GM18861 (cell line): Measurements from ENCODE around the gene RAD54L2.
"Not testable (repeated sequence)": the region's sequence is repeated elsewhere in the genome, so short reads cannot be mapped to it uniquely, and the experiment has no call there.

Experiments
- ATAC-seq: cut with Tn5 transposase; IDR thresholded peaks from one replicate; pipeline ENCODE4 v1.9.1; 2021; ENCODE audit not compliant: unreplicated experiment

The RAD54L2 gene

GRCh38 chr3:51542596-51542995 is 4.1 kb downstream of the RAD54L2 start:
- not testable (repeated sequence) for ATAC-seq

DNA sequence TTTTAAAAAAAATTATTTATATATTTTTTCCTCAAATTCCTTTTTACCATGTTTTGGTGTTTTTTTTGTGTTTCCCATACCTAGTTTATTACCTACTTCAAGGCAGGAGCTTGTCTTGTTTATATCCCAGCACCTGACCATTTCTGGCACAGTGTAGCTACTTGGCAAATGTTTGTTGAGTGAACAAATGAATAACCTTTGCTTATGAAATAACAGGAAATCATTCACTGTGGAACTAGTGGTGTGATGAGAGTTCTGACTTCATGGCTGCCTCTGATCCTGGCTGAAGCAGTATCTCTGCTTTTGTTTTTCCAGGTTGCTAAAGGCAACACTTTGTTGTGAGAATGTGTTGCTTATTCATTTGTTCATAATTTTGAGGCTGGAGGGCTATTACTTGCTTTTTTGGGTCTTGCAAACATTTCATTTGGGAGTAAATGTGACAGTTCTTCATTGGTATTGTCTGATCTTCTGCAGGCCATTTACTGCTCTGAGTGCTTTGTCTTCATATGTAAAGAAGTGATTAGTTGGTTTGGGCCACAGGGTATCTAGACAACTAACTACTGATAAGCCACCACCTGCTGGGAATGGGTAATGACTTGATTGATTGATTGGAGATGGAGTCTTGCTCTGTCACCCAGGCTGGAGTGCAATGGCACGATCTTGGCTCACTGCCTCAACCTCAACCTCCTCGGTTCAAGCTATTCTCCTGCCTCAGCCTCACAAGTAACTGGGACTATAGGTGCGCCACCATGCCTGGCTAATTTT is 5.7 kb downstream of the RAD54L2 start:
- ATAC-seq, result no peak

DNA sequence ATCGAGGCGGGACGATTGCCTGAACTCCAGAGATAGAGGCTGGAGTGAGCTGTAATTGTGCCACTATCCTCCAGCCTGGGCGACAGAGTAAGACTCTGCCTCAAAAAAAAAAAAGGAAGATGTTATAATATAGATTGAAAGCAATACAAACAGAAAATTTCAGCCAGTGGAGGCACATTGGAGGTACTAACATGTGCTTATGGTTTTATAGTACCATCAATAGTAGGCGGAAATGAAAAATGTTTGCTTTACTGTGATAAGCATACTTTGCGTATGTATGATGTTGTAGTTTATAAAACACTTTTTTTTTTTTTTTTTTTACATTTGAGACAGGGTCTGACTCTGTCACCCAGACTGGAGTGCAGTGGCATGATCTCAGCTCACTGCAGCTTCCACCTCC is 8.8 kb downstream of the RAD54L2 start:
- no peak for ATAC-seq

GRCh38 chr3:51549311-51549710 is 10.8 kb downstream of the RAD54L2 start:
- no peak for ATAC-seq

GRCh38 chr3:51550080-51550819 is 11.7 kb downstream of the RAD54L2 start:
- no peak for ATAC-seq

- ATAC-seq, result no peak
These were observed 19.5 kb downstream of the RAD54L2 start for GRCh38 chr3:51557993-51558392.

DNA sequence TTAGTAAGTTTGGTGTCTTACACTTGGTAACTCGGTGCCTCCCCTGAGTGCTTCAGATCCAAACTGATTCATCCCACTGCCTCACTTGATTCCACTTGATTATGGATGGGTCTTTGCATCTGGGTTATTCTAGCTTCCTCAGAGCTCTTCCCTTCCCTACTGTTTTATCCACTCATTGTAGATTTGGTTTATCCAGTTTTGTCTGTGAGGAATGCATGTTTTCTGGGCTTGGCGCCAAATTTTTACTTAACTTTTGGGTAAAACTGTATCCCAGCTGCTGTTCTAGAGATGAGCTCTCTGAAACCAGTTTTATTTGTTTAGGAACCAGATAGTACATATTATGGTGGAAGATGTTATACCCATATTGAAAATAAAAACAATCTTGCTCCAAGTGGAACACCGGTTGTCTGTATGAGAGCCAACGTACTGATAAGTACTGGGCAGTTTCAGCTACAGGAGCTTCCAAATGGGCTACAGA is 20.9 kb downstream of the RAD54L2 start:
- ATAC-seq, result no peak

DNA sequence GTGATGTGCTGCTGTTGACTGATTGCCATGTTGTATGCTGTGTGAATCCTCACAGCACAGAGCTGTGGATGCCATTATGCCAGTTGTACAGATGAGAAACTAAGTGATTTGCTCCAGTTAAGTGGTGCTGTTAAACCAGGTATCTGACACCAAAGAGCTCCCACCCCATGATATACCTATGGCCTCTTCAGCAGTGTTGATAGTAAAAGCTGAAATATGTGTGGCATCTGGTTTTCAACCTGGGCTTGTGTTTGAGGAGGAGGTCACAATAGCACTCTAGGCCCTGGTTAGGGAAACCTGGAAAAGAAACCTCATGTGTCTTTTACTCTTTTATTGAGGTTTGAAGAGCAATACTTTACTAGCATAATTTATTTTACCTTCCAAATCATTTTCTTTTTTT is 21.4 kb downstream of the RAD54L2 start:
- no peak for ATAC-seq

DNA sequence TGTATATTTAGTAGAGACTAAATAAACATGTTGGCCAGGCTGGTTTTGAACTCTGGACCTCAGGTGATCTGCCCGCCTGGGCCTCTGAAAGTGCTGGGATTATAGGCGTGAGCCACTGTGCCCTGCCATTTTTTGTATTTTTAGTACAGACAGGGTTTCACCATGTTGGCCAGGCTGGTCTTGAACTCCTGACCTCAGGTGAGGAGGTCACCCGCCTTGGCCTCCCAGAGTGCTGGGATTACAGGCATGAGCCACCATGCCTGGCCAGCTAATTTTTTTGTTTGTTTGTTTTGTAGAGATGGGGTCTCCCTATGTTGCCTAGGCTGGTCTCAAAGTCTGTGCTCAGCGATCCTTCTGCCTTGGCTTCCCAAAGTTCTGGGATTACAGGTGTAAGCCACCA is 23.9 kb downstream of the RAD54L2 start:
- ATAC-seq, result not testable (repeated sequence)

DNA sequence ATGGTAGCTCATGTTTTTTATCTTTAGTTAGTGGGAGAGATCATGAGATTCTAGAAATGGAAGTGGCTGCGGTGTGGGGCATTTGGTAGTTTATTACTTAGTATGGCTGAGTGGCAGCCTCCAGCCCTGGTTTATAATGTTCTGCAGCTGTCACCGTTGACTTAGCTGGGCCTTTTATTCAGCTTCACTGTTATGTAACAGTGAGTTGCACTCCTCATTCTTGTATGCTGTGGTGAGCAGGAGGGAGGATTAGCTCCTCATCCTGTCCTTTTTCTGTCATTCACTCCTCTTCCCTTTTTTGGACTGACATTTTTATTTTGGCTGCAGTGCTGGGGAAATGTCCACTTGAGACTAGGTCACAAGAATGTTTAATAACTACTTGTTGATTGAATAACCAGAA is 29.5 kb downstream of the RAD54L2 start:
- ATAC-seq, result no peak

DNA sequence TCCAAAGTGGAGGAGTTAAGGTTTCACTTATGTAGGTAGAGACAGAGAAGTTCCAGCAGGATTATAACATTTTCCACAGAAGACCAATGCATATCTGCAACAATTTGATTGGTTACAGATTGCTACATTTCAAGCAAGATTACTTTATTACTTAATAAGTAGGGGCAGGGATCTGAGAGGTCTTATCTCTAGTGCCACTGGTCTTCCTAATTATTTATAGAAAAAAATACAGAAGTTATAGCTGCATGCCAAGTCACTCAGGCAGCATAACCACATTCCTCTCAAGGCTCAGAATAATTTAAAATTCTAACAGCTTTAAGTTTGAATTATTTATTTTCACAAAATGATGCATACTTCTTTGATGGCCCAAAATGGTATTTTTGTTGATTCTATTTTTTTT is 30.5 kb downstream of the RAD54L2 start:
- no peak for ATAC-seq

- ATAC-seq, result no peak
These were observed 39.7 kb downstream of the RAD54L2 start for GRCh38 chr3:51578238-51578637.

DNA sequence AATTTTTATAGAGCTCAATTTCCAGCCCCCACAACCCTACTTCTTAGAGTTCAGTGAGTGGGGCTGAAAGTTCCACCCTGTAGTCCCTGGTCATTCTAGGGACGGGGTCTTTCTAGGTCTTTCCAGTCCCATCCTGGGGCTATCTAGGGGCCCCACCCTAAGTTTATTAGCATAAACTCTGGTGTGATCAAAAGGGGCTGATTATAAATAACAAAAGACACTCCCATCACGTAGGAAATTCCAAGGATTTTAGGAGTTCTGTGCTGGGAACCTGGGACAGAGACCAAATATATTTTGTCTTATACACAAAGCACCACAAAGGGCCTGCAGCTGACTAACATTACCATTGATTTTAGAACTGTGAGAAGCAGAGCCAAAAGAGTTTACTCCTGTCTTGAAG is 41.9 kb downstream of the RAD54L2 start:
- no peak for ATAC-seq

- ATAC-seq, result no peak
These were observed 43.0 kb downstream of the RAD54L2 start for GRCh38 chr3:51581524-51581923.

DNA sequence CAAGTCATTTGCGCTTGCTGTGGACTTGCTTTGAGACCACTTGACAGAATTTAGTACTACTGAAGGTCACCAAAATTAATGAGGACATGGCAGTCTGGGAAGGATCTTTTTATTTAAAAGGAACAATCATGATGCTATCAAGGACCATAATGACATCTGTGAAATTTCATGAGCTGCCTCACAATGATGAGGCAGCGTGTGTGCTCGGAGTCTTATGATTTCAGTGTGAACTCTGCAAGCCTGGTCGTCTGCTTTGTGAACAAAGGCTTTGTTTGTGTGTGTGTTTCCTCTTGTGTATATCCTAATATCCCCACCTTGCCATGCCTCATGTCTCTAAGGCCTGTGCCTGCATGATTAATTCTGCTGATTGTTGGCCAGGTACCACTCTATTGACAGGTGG is 46.7 kb downstream of the RAD54L2 start:
- no peak for ATAC-seq

DNA sequence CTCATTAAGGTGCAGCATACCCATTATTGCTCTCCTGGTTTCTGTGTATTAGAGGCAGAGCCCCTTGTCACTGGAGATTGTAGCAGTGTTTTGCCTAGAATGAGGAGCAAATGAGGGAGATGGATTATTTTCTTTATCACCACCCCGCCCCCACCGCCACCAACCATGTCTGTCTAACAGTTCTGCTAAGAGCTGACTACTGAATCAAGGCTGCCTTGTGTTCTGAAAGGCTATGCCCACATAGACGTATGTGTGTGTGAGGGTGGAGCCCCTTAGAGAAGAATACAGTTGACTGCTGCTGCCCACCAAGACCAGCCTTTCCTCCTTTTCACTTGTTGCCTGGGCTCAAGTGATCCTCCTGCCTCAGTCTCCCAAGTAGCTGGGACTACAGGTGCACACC is 47.4 kb downstream of the RAD54L2 start:
- ATAC-seq, result no peak
